Eye (tissue), 1 donor: ENCODE results near the gene AK3.
"Not testable (repeated sequence)": the region's sequence is repeated elsewhere in the genome, so short reads cannot be mapped to it uniquely, and the experiment has no call there.

Experiments used
- DNase-seq: peaks from one replicate; pipeline ENCODE4 v3.0.0-alpha.2; 2015

AK3 gene

DNA sequence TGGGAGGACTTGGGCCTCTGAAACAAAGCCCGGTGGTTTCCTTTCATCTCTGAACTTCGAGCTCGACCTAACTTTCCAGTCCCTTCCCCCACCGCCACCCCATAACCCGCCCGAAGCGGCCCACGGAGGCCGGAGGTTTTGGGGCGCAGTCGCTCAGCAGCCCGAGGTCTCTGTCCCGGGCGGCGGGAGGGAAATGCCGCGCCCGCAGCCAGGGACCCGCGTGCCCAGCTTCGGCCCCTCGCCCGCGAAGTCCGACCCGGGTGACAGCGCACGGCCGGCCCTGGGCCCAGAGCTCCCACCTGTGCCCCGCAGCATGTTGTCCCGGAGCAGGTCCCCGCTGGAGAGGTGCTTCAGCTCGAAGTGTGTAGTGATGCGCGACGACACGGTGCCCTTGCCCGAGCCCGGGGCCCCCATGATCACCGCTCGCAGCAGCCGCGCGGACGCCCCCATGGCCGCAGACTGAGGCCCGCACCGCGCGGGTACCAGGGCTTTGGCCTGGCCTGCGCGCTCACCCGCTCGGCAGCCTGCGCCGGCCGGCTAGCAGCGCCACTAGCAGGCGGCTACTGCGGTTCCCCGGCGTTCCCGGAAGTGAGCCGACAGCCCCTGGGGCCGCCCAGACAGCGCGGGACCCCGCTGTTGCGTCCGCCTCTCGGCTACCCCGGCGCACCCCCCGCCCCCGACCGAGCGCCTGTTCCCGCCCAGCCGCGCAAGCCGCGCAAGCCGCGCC is at the start of gene AK3:
TSS of gene AK3 (minus strand) at position 565 of the 727 bp plus-strand sequence. CDS start at position 450, 115 bp downstream.
- peak; percentile 94 for DNase-seq

DNA sequence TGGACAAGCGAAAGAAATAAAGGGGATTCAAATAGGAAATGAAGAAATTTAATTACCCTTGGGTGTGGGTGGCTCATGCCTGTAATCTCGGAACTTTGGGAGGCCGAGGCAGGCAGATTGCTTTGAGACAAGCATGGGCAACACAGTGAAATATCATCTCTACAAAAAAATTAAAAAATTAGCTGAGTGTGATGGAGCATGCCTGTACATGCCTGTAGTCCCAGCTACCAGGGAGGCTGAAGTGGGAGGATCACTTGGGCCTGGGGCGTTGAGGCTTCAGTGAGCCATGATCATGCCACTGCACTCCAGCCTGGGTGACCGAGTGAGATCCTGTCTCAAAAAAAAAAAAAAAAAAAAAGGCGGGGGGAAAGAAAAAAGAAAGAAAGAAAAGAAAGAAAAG is 47.7 kb upstream of the AK3 start:
- DNase-seq, result no peak

DNA sequence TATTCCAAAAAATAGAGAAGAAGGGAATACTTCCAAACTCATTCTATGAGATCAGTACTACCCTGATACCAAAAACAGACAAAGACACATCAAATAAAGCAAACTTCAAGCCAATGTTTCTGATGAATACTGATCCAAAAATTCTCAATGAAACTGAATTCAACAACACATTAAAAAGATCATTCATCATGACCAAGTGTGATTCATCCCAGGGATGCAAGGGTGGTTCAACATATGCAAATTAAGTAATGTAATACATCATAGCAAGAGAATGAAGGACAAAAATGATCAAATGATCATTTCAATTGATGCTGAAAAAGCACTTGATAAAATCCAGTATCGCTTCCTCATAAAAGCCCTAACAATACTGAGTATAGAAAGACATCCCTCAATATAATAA is 46.9 kb upstream of the AK3 start:
- DNase-seq, result no peak

DNA sequence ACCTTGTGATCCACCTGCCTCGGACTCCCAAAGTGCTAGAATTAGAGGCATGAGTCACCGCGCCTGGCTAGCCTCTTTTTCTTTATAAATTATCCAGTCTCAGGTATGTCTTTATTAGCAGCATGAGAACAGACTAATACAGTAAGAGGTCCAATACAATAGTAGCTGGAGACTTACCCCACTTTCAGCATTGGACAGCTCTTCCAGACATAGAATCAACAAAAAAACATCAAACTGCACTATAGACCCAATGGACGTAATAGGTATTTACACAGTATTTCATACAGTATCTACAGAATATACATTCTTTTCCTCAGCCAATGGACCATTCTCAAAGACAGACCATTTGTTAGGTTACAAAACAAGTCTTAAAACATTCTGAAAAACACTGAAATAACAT is 45.6 kb upstream of the AK3 start:
- DNase-seq, result no peak

DNA sequence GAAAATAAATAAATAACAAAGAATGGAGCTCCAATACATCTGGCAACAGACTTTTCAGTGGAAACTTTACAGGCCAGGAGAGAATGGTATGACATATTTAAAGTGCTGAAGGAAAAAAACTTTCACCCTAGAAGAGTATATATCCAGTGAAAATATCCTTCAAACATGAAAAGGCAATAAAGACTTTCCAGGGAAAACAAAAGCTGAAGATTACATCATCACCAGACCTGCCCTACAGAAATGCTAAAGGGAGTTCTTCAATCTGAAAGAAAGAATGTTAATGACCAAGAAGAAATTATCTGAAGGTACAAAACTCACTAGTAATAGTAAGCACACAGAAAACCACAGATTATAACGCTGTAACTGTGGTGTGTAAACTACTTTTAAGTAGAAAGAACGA is 43.4 kb upstream of the AK3 start:
- DNase-seq, result no peak

DNA sequence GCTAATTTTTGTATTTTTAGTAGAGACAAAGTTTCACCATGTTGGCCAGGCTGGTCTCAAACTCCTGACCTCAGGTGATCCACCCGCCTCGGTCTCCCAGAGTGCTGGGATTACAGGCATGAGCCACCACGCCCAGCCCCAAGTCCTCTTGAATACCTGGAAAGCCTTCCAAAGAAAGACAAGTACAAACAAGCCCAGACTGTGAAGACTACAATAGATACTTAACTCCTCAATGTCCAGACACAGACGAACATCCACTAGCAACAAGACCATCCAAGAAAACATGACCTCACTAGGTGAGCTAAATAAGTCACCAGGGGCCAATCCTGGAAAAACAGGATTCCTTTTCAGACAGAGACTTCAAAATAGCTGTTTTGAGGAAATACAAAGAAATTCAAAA is 42.2 kb upstream of the AK3 start:
- DNase-seq, result not testable (repeated sequence)

DNA sequence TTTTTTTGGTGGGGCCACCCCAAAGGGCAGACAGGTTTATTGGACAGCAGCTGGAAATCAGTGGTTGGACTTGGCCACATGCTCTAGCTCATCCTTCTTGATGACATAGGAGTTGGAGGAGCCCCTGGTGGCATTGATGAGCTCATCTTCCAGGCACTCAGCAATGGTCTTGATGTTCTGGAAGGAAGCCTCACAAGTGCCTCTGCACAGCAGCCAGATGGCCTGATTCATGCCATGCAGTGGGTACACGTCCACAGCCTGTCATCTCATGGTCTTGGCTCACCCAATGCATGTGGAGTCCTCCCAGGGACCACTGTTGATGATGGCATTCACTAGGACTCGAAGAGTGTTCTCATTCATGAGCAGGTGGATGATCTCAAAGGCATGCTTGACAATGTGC is 40.4 kb upstream of the AK3 start:
- DNase-seq, result no peak

DNA sequence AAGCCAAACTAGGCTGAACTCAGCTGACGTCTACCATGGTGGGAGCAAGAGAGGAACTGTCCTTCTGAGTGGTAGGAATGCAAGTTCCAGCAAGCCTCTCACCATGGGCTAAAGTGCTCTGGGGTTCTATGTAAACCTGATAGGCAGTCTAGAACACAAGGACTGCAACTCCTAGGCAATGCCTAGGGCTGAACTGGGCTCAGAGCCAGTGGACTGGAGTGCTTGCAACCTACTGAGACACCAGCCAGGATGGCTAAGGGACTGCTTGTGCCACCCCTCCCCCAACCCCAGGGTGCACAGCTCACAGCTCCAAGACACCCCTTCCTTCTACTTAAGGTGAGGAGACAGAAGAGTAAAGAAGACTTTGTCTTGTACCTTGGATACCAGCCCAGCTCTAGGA is 39.6 kb upstream of the AK3 start:
- no peak for DNase-seq

DNA sequence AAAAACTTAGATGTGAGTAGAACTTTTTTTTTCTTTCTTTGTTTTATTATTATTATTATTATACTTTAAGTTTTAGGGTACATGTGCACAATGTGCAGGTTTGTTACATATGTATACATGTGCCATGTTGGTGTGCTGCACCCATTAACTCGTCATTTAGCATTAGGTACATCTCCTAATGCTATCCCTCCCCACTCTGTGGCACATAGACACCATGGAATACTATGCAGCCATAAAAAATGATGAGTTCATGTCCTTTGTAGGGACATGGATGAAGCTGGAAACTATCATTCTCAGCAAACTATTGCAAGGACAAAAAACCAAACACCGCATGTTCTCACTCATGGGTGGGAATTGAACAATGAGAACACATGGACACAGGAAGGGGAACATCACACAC is 34.0 kb upstream of the AK3 start:
- not testable (repeated sequence) for DNase-seq

DNA sequence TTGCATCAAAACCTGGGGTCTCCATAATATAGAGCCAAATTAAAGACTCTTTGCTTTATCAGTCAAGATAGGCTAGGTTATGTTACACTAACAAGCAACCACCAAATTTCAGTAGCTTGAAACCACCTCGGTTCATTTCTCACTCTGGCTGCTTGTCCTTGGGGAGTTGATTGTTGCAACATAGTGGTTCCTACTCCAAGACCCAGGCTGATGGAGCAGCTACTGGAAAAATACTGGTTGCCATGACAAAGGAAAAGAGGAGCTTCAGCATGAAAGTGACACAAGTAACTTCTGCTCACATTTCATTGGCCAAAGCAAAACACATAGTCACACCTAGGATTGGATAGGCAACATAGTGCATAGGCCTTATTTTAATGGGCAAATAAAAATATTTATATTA is 33.2 kb upstream of the AK3 start:
- DNase-seq, result no peak

DNA sequence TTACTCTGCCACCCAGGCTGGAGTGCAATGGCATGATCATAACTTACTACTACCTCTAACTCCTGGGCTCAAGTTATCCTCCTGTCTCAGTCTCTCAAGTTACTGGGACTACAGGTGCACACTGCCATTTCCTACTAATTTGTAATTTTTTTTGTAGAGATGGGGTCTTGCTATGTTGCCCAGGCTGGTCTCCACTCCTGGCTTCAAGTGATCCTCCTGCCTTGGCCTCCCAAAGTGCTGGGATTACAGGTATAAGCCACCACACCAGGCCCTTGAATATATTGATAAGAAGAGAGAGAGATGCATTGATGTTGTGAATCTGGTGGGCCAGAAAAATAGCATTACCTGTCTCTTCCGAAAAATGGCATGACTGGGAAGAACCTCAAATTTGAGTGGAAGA is 30.8 kb upstream of the AK3 start:
- no peak for DNase-seq

DNA sequence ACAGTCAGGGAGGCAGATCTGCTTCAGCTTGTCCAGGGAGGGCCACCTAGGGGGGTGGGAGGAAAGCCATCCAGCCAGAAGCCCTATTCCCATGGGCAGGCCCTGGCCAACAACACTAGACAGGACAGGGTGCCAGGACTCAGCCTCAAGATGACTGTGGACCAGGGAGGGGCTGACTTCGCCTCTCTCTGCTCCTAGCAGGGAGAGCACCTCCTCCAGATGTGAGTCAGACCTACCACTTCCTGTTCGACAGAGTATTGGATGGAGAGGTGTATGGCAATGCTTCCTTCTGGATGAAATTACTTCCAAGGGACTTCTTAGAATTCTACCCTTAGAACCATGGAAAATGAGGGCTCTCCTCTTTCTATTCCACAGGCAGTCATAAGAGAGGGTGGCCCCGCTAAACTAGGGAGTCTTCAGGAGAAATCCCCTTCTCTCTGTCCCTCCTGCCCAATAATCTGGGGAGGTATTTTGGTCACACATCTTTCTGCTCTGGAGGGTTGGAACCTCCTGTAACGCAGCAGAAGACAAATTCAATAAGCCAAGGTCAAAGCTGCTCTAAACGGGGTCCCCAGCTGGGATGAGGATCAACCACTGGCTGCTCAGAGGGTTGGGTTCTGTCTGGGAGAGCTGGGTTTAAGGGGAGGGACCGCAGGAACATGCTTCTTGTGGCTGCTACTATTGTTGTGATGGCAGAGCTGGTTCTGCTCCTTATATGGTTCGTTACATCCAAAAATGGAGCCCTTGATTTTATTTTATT is 28.5 kb upstream of the AK3 start:
- no peak for DNase-seq

DNA sequence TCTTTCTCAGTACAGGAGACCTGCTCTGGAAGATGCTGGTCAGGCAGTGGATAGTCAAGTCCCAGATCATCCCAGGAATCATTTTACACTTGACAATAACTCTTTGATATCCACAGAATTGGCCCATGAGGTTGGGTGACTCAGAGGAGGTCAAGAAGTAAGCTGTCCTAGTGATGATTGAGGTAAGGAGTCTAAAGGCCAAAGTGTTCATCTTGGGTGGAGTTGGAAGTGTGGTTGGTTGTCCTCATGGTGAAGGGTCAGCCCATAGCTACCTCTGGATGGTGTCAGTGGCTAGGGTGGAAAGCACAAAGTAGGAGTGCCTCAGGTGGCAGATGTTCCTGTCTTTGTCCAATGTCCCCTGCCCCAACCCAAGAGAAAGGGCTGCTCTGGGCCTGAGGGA is 27.7 kb upstream of the AK3 start:
- DNase-seq, result no peak

DNA sequence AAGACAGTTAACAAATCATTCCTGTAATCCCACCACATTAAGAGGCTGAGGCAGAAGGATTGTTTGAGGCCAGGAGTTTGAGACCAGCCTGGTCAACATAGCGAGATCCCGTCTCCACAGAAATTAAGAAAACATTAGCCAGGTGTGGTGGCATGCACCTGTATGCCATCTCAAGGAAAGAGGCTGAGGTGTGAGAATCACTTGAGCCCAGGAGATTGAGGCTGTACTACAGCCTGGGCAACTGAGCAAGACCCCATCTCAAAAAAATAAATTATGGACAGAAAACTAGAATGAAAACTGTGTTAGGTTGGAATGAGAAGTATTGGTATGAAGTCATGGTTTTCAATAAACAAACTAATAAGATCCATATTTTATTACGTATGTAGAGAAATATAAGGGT is 23.0 kb upstream of the AK3 start:
- no peak for DNase-seq

DNA sequence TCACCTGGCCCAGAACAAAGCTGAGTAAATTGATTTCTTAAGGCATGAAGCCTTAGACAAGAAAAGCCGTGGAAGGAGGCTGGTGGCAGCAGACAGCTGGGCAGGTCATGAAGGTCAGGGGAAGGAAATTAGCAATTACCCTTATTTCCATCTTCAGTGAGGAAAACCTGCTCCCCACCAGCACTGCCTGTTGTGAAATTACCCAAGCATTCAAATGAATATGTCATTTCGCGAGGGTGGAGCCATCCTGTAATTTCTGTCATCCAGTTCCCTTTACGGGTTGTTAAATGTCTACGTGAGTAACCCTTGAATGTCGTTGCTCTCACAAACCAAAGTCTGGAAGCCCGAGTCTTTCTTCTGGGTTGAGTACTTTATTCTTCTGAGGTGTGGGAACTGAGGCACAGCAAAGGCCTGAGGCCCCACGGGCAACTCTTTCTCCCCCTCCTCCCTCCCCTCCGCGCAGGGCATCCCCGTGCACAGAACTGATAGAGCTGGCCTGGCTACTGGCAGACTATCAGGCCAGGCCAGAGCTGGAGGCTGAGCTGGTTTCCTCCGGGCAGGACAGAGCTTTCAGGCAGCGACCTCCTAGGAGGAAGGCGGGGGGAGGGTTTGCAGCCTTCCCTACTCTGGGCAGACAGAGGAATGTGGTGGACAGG is 22.0 kb upstream of the AK3 start:
- no peak for DNase-seq

DNA sequence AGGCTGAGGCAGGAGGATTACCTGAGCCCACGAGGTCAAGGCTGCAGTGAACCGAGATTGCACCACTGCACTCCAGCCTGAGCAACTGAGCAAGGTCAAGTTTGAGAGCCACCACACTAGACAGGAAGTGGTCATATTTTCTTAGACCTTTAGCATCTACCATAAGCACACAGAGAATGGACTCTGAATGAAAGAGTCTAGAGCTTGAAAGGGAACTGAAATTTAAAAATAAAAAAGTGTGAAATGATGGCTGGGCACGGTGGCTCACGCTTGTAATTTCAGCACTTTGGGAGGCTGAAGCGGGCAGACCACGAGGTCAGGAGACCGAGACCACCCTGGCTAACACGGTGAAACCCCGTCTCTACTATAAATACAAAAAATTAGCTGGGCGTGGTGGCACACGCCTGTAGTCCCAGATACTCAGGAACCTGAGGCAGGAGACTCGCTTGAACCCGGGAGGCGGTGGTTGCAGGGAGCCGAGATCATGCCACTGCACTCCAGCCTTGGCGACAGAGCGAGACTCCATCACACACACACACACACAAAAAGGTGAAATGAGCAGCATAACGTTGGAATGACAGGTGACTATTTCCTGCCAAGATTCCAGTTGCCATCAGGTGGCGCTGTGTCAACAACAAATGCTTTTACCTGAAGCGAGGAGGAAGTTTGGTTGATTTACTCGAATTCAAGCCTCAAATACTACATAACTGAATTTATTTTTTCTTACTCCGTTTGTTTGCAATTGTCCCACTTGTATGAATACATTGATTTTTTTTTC is 21.3 kb upstream of the AK3 start:
- DNase-seq, result peak; percentile 89

DNA sequence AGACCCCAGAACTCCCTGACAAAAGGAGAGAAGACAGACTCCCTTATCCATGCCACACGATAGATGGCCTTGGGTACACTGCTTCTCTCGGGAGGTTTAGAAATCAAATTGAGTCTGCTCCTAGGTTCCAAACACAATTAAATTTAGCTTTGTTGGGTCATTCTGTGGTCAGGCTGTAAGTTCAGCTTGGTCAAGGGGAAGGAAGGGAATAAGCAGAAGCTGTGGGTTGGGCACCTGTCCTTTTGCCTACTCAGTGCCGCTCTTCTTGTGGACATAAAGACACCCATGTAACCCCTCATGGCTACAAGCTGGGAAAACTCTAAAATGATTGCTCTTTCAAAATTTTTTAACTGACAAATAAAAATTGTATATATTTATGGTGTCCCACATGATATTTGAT is 19.1 kb upstream of the AK3 start:
- no peak for DNase-seq

DNA sequence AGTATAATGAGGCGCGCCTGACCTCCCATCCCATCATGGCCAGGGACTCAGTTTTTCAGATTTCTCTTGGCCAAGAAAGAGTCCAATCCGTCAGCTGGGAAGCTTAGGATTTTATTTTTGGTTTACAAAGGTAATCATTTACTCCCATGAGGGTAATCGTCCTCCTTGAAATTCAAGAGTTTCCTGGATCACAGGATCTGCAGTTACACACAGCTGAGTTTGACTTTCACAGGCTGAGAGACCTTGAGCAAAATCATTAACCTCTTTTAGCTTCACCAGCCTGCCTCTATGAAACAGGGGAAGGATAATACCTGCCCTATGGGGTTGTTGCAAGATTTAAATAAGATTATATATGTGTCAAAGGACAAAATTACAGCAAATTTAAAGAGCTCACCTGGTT is 15.4 kb upstream of the AK3 start:
- DNase-seq, result no peak

DNA sequence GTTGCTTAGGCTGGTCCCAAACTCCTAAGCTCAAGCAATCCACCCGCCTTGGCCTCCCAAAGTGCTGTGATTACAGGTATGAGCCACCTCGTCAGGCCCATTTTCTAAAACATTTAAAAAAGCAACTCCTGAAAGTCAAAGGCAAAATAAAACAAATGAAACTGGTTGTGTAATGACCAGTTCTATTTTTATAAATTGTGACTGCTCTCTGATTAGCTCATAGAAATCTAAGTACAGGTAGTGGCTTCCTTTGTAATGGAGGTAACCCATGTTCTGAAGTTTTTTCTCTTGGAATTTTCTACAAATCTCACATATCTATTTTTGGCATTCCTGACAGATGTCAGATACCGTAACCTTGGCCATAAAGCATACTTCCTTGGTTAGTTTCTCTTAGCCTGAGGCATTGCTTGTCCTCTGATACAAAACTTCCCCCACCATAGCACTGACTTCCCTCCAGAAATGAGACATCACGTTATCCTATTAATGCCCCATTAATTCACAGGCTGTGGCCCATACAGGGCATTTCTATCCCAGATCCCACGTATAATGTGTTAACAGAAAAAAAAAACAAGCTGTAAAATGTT is 14.1 kb upstream of the AK3 start:
- DNase-seq, result no peak

DNA sequence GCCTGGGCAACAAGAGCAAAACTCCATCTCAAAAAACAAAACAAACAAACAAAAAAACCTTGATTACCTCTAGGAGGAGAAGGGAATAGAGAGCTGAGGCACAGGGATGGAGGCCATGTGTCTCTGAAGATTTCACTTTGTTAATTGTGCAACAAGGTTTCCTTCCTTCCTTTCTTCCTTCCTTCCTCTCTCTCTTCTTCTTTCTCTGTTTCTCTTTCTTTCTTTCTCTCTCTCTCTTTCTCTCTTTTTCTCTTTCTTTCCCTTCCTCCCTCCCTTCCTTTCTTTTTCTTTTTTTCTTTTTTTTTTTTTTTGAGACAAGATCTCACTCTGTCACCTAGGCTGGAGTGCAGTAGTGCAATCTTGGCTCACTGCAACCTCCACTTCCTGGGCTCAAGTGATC is 13.5 kb upstream of the AK3 start:
- not testable (repeated sequence) for DNase-seq

DNA sequence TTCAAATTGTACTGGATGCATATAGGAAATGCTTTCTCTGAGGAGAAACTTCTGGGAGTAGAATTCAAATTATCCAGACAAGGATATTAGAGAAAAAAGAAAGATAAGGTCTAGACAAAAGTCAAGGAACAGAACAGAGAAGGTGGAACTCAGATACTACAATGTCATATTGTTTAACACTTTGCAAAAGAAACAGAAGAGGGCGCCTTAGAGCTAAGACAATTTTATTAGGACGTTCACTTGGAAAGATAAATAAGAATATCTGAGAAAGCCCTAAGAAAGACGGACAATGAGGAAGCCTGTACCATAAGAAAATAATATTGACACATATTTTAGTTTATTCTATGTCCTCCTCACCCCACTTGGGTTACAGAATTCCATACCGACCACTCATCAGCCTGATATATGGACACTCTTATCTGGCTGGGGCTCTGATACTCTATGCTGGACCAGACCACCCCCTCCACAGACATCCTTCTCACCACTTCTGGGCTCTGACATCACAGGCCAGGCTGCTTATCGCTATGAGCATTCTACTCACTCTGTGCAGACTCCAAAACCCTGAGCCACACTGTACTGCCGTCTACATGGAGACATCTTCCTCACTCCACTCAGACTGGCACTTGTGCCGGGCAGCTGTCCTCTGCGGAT is 9.1 kb upstream of the AK3 start:
- DNase-seq, result peak; percentile 64

DNA sequence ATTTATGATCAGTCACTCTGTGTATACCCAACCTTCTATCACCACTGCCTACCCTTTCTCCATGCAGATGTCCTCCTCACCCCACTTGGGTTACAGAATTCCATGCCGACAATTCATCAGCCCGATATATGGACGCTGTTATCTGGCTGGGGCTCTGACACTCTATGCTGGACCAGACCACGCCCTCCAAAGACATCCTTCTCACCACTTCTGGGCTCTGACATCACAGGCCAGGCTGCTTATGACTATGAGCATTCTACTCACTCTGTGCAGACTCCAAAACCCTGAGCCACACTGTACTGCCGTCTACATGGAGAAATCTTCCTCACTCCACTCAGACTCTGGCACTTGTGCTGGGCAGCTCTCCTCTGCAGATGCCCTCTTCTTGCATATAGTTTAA is 7.6 kb upstream of the AK3 start:
- no peak for DNase-seq
